GM12892 (cell line): Measurements from ENCODE around the gene FOXO3.

ENCODE experiments used
- POLR2A ChIP-seq: IDR thresholded peaks from 2 replicates; pipeline ENCODE4 v1.6.1; 2011; ENCODE audit warnings: low read depth, low read length, control low read depth
- POLR2AphosphoS5 ChIP-seq: IDR thresholded peaks from 2 replicates; pipeline ENCODE4 v1.6.1; 2011; ENCODE audit warnings: low read depth, low read length, control low read depth
- TAF1 ChIP-seq: IDR thresholded peaks from 2 replicates; pipeline ENCODE4 v1.6.1; 2011; ENCODE audit warnings: low read depth, mild to moderate bottlenecking, control low read depth, low read length, borderline replicate concordance

GRCh38 chr6:108610957-108611586 lies 50.4 kb downstream of the FOXO3 start:
- TF ChIP-seq POLR2A (no peak), POLR2AphosphoS5 (no peak), TAF1 (no peak)
